ENCODE results near the gene CCDC93.

The CCDC93 gene

DNA sequence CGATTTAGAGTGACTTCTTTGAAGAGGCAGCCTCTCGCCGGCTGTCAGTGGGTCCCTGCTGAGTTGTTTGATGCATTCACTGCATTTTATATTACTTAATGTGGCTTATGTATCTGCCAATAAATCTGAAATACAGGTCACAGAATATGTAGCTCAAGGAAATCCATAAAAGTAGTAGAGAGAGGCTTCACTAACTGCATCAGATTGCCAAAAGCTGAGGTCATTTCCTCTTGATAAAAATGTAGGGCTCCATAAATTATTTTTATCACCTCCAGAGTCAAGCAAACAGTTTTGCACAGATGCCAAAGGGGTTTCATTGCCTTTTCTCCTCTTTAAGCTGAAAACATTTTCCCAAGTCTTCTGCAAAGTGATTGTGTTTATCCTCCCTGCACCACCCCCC, 36.5 kb upstream of the CCDC93 start (continued):
- TF ChIP-seq ZNF777 (tag by site-specific recombination; IDR thresholded peaks at IDR 0.05; ENCODE audit: borderline replicate concordance) (no peak), CTCF (tag by site-specific recombination; IDR thresholded peaks at IDR 0.05) (no peak), ZNF155 (tag by site-specific recombination; IDR thresholded peaks at IDR 0.05) (no peak), ZBTB44 (tag by site-specific recombination; IDR thresholded peaks at IDR 0.05) (peak; percentile 88), ZNF211 (tag by site-specific recombination; IDR thresholded peaks at IDR 0.05; ENCODE audit: low read depth) (no peak), FEZF1 (tag by site-specific recombination; IDR thresholded peaks at IDR 0.05) (no peak; the same call in none of the 2 replicates), ZNF514 (tag by site-specific recombination; IDR thresholded peaks at IDR 0.05) (no peak), ZNF707 (tag by site-specific recombination; IDR thresholded peaks at IDR 0.05) (no peak), GLI2 (tag by site-specific recombination; IDR thresholded peaks at IDR 0.05; ENCODE audit: borderline replicate concordance, low read depth) (no peak), ZNF837 (tag by site-specific recombination; IDR thresholded peaks at IDR 0.05) (no peak), ZBTB8A (tag by site-specific recombination; IDR thresholded peaks at IDR 0.05) (no peak), ZNF629 (tag by site-specific recombination; IDR thresholded peaks at IDR 0.05) (peak; percentile 63), ZNF398 (tag by site-specific recombination; IDR thresholded peaks at IDR 0.05) (no peak), ZNF202 (tag by site-specific recombination; IDR thresholded peaks at IDR 0.05; ENCODE audit: borderline replicate concordance) (no peak), SETDB1 (IDR thresholded peaks at IDR 0.05; ENCODE audit: insufficient read length, low read length) (no peak), ZNF341 (tag by site-specific recombination; IDR thresholded peaks at IDR 0.05; ENCODE audit: low read depth) (no peak), ZNF214 (tag by site-specific recombination; IDR thresholded peaks at IDR 0.05; ENCODE audit: borderline replicate concordance) (no peak), ZNF248 (tag by site-specific recombination; IDR thresholded peaks at IDR 0.05) (no peak), ZNF133 (tag by site-specific recombination; IDR thresholded peaks at IDR 0.05) (no peak), TCF7L2 (IDR thresholded peaks at IDR 0.05; ENCODE audit: borderline replicate concordance, low read depth, low read length) (no peak), ZNF473 (tag by site-specific recombination; IDR thresholded peaks at IDR 0.05) (no peak), ZNF140 (tag by site-specific recombination; IDR thresholded peaks at IDR 0.05) (no peak), ZSCAN30 (tag by site-specific recombination; IDR thresholded peaks at IDR 0.05) (0 out of 2 replicates have a peak, but pooled peaks have one; percentile 17), ZNF521 (tag by site-specific recombination; IDR thresholded peaks at IDR 0.05) (no peak), KLF17 (tag by site-specific recombination; IDR thresholded peaks at IDR 0.05) (no peak), ZNF146 (tag by site-specific recombination; IDR thresholded peaks at IDR 0.05) (no peak), KLF8 (tag by site-specific recombination; IDR thresholded peaks at IDR 0.05) (no peak)
- TF ChIP-seq, protein P1, sequence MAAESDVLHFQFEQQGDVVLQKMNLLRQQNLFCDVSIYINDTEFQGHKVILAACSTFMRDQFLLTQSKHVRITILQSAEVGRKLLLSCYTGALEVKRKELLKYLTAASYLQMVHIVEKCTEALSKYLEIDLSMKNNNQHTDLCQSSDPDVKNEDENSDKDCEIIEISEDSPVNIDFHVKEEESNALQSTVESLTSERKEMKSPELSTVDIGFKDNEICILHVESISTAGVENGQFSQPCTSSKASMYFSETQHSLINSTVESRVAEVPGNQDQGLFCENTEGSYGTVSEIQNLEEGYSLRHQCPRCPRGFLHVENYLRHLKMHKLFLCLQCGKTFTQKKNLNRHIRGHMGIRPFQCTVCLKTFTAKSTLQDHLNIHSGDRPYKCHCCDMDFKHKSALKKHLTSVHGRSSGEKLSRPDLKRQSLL (tag by site-specific recombination; IDR thresholded peaks at IDR 0.05): no peak
- TF ChIP-seq, protein P2, sequence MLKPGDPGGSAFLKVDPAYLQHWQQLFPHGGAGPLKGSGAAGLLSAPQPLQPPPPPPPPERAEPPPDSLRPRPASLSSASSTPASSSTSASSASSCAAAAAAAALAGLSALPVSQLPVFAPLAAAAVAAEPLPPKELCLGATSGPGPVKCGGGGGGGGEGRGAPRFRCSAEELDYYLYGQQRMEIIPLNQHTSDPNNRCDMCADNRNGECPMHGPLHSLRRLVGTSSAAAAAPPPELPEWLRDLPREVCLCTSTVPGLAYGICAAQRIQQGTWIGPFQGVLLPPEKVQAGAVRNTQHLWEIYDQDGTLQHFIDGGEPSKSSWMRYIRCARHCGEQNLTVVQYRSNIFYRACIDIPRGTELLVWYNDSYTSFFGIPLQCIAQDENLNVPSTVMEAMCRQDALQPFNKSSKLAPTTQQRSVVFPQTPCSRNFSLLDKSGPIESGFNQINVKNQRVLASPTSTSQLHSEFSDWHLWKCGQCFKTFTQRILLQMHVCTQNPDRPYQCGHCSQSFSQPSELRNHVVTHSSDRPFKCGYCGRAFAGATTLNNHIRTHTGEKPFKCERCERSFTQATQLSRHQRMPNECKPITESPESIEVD (tag by site-specific recombination; IDR thresholded peaks at IDR 0.05): peak; percentile 85
- TF ChIP-seq, protein P3, sequence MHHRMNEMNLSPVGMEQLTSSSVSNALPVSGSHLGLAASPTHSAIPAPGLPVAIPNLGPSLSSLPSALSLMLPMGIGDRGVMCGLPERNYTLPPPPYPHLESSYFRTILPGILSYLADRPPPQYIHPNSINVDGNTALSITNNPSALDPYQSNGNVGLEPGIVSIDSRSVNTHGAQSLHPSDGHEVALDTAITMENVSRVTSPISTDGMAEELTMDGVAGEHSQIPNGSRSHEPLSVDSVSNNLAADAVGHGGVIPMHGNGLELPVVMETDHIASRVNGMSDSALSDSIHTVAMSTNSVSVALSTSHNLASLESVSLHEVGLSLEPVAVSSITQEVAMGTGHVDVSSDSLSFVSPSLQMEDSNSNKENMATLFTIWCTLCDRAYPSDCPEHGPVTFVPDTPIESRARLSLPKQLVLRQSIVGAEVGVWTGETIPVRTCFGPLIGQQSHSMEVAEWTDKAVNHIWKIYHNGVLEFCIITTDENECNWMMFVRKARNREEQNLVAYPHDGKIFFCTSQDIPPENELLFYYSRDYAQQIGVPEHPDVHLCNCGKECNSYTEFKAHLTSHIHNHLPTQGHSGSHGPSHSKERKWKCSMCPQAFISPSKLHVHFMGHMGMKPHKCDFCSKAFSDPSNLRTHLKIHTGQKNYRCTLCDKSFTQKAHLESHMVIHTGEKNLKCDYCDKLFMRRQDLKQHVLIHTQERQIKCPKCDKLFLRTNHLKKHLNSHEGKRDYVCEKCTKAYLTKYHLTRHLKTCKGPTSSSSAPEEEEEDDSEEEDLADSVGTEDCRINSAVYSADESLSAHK (tag by site-specific recombination; IDR thresholded peaks at IDR 0.05): 0 out of 2 replicates have a peak, but pooled peaks have one; percentile 43
